ENCODE results near the gene AKAP3.

Gene AKAP3

GRCh38 chr12:4587108-4587507 lies 61.7 kb downstream of the AKAP3 start:
- Mint-ChIP-seq H3K4me3 (no peak overlapping the region), H3K27me3 (peaks cover 22 to 45% of the 10 kb centered on the region in 2 donors), H3K27ac (no peak overlapping the region), H3K4me1 (ENCODE audit: low read depth in 2 of 2) (no peaks in the 10 kb centered on the region), H3K36me3 (ENCODE audit: insufficient read depth) (no peaks in the 10 kb centered on the region), H3K9me3 (no peaks in the 10 kb centered on the region)
- DNase-seq (no peak), ATAC-seq (replicated peaks) (no peak)

- no peak for DNase-seq
- H3K9me3 Mint-ChIP-seq: no peaks in the 10 kb centered on the region
- peaks cover 22 to 48% of the 10 kb centered on the region in 2 donors for H3K27me3 Mint-ChIP-seq
- H3K36me3 Mint-ChIP-seq (ENCODE audit: insufficient read depth): no peaks in the 10 kb centered on the region
- no peak for ATAC-seq (replicated peaks)
- H3K27ac Mint-ChIP-seq: no peak overlapping the region
- H3K4me1 Mint-ChIP-seq (ENCODE audit: low read depth in 2 of 2): no peaks in the 10 kb centered on the region
- no peak overlapping the region for H3K4me3 Mint-ChIP-seq
These were observed 62.4 kb downstream of the AKAP3 start for GRCh38 chr12:4586500-4586899.

- H3K4me1 Mint-ChIP-seq (ENCODE audit: low read depth in 2 of 2): no peaks in the 10 kb centered on the region
- no peak overlapping the region for H3K4me3 Mint-ChIP-seq
- no peaks in the 10 kb centered on the region for H3K9me3 Mint-ChIP-seq
- DNase-seq (no peak), ATAC-seq (replicated peaks) (no peak)
- H3K36me3 Mint-ChIP-seq (ENCODE audit: insufficient read depth): no peaks in the 10 kb centered on the region
- H3K27me3 Mint-ChIP-seq: peaks cover 15 to 62% of the 10 kb centered on the region in 2 donors
- H3K27ac Mint-ChIP-seq: no peak overlapping the region
These were observed 64.0 kb downstream of the AKAP3 start for GRCh38 chr12:4584896-4585295.

GRCh38 chr12:4584281-4584680 lies 64.6 kb downstream of the AKAP3 start:
- no peak for ATAC-seq (replicated peaks)
- no peak overlapping the region for H3K27ac Mint-ChIP-seq
- no peaks in the 10 kb centered on the region for H3K4me1 Mint-ChIP-seq (ENCODE audit: low read depth in 2 of 2)
- H3K9me3 Mint-ChIP-seq: no peaks in the 10 kb centered on the region
- H3K36me3 Mint-ChIP-seq (ENCODE audit: insufficient read depth): no peaks in the 10 kb centered on the region
- no peak for DNase-seq
- no peak overlapping the region for H3K4me3 Mint-ChIP-seq
- peaks cover 15 to 58% of the 10 kb centered on the region in 2 donors for H3K27me3 Mint-ChIP-seq

DNA sequence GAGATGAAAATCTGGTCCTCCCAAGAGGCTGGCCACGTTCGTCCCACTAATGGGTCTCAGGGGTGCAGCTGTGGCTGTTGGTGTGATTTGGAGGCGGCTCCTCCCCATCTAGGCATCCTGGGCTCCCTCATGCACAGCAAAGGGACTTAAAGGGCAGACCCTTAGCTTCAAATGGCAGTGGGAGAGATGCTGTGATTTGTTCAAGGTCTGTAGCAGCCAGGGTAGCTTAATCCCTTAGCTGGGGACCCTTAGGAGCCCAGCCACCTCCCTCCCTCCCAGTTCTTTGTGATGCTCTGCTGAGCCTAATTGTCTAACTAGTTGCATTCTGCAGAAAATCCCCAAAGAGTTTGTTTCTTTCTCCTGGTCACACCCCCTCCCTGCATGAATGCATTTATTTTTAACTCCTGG lies 68.6 kb downstream of the AKAP3 start:
- Mint-ChIP-seq H3K36me3 (ENCODE audit: insufficient read depth) (no peaks in the 10 kb centered on the region), H3K4me3 (no peak overlapping the region), H3K9me3 (no peaks in the 10 kb centered on the region), H3K4me1 (ENCODE audit: low read depth in 2 of 2) (no peaks in the 10 kb centered on the region), H3K27me3 (peaks cover 15 to 45% of the 10 kb centered on the region in 2 donors), H3K27ac (no peak overlapping the region)
- DNase-seq: no peak
- ATAC-seq (replicated peaks): no peak

- ATAC-seq (replicated peaks) (no peak), DNase-seq (no peak)
- Mint-ChIP-seq H3K27ac (no peak overlapping the region), H3K4me1 (ENCODE audit: low read depth in 2 of 2) (no peaks in the 10 kb centered on the region), H3K36me3 (ENCODE audit: insufficient read depth) (no peaks in the 10 kb centered on the region), H3K4me3 (no peak overlapping the region), H3K9me3 (no peaks in the 10 kb centered on the region), H3K27me3 (peaks cover 15 to 45% of the 10 kb centered on the region in 2 donors)
These were observed 69.3 kb downstream of the AKAP3 start for GRCh38 chr12:4579305-4580102.

GRCh38 chr12:4572680-4573079 lies 76.2 kb downstream of the AKAP3 start:
- no peaks in the 10 kb centered on the region for H3K27me3 Mint-ChIP-seq
- no peak overlapping the region for H3K27ac Mint-ChIP-seq
- no peak for ATAC-seq (replicated peaks)
- H3K9me3 Mint-ChIP-seq: no peaks in the 10 kb centered on the region
- no peak for DNase-seq
- H3K36me3 Mint-ChIP-seq (ENCODE audit: insufficient read depth): no peaks in the 10 kb centered on the region
- H3K4me3 Mint-ChIP-seq: no peak overlapping the region
- H3K4me1 Mint-ChIP-seq (ENCODE audit: low read depth in 2 of 2): no peaks in the 10 kb centered on the region

- DNase-seq (no peak), ATAC-seq (replicated peaks) (no peak)
These were observed 79.6 kb downstream of the AKAP3 start for GRCh38 chr12:4569261-4569660.

DNA sequence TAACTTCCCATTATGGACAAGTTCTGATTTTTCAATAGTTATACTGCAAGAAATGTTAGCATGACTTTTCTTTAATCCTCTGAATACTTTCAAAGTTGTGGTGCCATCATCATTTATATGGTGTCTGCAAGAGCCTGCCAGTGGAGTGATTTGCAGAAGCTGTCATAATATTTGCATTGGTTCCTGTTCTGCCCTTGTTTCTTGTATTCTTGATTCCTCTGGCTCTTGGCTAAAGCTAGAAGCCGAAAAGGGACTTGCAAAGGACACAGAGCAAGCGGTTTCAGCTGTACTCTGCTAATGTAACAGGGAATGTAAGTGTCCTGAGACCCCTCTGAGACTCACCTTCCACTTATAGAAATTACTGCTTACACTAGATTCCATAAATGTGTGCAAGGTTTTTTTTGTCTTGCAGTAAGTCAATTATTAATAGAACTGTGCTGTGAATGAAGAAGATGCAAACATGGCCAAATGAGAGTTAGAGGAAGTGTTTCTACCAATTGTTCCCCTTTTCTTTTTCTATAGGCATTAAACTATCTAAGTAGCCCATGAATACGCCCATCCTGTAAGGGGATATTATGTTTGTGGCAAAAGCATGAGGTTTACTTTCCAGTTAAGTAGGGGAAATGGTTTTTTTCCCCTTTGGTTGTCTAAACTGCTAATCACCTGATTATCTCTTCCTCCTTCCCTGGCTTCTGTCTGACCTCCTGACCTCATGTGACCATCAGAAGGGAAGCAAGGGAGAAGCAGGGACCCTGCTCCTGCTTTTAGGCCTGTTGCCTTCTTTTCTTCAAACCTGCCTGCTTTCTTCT lies 81.6 kb downstream of the AKAP3 start:
- Mint-ChIP-seq H3K27me3 (peaks cover 0 to 25% of the 10 kb centered on the region in 2 donors), H3K4me3 (no peak overlapping the region), H3K36me3 (ENCODE audit: insufficient read depth) (no peaks in the 10 kb centered on the region), H3K9me3 (no peaks in the 10 kb centered on the region), H3K27ac (no peak overlapping the region), H3K4me1 (ENCODE audit: low read depth in 2 of 2) (no peaks in the 10 kb centered on the region)
- DNase-seq: no peak
- peak; percentile 22 for ATAC-seq (replicated peaks)

More at GRCh38 chr12:4569261-4569660, 79.6 kb downstream of the AKAP3 start:
- H3K27ac Mint-ChIP-seq: no peak overlapping the region
- H3K4me1 Mint-ChIP-seq (ENCODE audit: low read depth in 2 of 2): no peaks in the 10 kb centered on the region
- H3K9me3 Mint-ChIP-seq: no peaks in the 10 kb centered on the region
- no peak overlapping the region for H3K4me3 Mint-ChIP-seq
- peaks cover 0 to 12% of the 10 kb centered on the region in 2 donors for H3K27me3 Mint-ChIP-seq
- H3K36me3 Mint-ChIP-seq (ENCODE audit: insufficient read depth): no peaks in the 10 kb centered on the region

DNA sequence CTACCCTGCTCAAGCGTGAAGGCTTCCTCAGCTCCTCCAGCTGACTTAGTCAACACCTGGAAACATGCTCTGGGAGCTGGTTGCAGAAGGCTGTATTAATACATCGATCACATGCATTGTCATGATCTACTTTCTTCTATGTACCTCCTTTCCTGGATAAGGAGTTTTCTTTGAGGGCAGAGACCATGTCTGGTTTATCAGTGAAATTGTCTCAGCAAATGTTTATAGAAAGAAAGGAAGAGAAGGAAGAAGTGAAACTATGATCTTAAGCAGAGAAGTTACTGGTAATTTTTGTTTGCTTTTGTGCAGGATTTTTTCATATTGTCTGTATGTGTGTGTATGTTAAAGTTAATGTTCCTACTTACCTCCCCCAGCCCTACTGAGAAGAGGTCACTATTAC lies 82.4 kb downstream of the AKAP3 start:
- H3K9me3 Mint-ChIP-seq: no peaks in the 10 kb centered on the region
- H3K36me3 Mint-ChIP-seq (ENCODE audit: insufficient read depth): no peaks in the 10 kb centered on the region
- no peak overlapping the region for H3K27ac Mint-ChIP-seq
- no peaks in the 10 kb centered on the region for H3K4me1 Mint-ChIP-seq (ENCODE audit: low read depth in 2 of 2)
- H3K27me3 Mint-ChIP-seq: peaks cover 0 to 27% of the 10 kb centered on the region in 2 donors
- no peak for ATAC-seq (replicated peaks)
- H3K4me3 Mint-ChIP-seq: no peak overlapping the region
- DNase-seq: no peak

All from effector memory CD8-positive, alpha-beta T cell (primary cell).